Fibroblast of pulmonary artery (primary cell): ENCODE measurements around the gene ANXA3.
"Not testable (repeated sequence)": the region's sequence is repeated elsewhere in the genome, so short reads cannot be mapped to it uniquely, and the experiment has no call there.

Source experiments
- DNase-seq: peaks from one replicate; pipeline ENCODE4 v3.0.0-alpha.2; 2010; ENCODE audit warnings: low read depth
- H3K4me3 ChIP-seq: replicated peaks from 2 replicates; pipeline ENCODE4 v1.5.1; 2011; ENCODE audit warnings: low read depth, mild to moderate bottlenecking, control low read depth, low read length, moderate library complexity
- CTCF ChIP-seq: IDR thresholded peaks from 2 replicates; pipeline ENCODE4 v1.5.1; 2011; ENCODE audit warnings: mild to moderate bottlenecking, control low read depth, low read length, inconsistent platforms; ENCODE audit errors: missing control alignments

Gene ANXA3

GRCh38 chr4:78542373-78542772 is 9.2 kb upstream of the ANXA3 start:
- no peak for TF ChIP-seq CTCF
- no peak overlapping the region for H3K4me3 ChIP-seq
- peak; percentile 69 for DNase-seq

- no peak for TF ChIP-seq CTCF
- DNase-seq = no peak
- H3K4me3 ChIP-seq = no peak overlapping the region
Observed at GRCh38 chr4:78543424-78544125, 8.0 kb upstream of the ANXA3 start.

- H3K4me3 ChIP-seq = no peak overlapping the region
- DNase-seq = no peak
- no peak for TF ChIP-seq CTCF
Observed at GRCh38 chr4:78544678-78545077, 6.9 kb upstream of the ANXA3 start.

- peak; percentile 57 for DNase-seq
- TF ChIP-seq CTCF = no peak
- H3K4me3 ChIP-seq = no peak overlapping the region
Observed at GRCh38 chr4:78545275-78546246, 6.0 kb upstream of the ANXA3 start.

- H3K4me3 ChIP-seq, DNase-seq: not testable (repeated sequence)
Observed at GRCh38 chr4:78547899-78548298, 3.7 kb upstream of the ANXA3 start.

- DNase-seq, H3K4me3 ChIP-seq: not testable (repeated sequence)
Observed at GRCh38 chr4:78548889-78549288, 2.7 kb upstream of the ANXA3 start.

GRCh38 chr4:78552389-78553042 is 946 bp downstream of the ANXA3 start:
- DNase-seq = peak; percentile 34
- peak overlapping the region; percentile 56 for H3K4me3 ChIP-seq
- TF ChIP-seq CTCF = no peak
